CD14-positive monocyte (primary cell): ENCODE data around the gene THSD7B. TPM values are rescaled to one million over a fixed set of nuclear protein-coding genes. Genes with fewer than 3 reads are reported as not detected.

Experiments used
- DNase-seq, 3 donors: peaks; one replicate each; pipeline ENCODE4 v3.0.0-alpha.2; 2011 to 2022
- H2AFZ ChIP-seq: 2 replicates; pipeline ENCODE4 v1.6.0; 2012; ENCODE audit warnings: mild to moderate bottlenecking, low read depth, low read length, inconsistent platforms; ENCODE audit not compliant: insufficient read depth, poor library complexity, severe bottlenecking
- H3K27ac ChIP-seq, 2 donors: 1 replicate in 1 of 2; 2 replicates in 1 of 2; pipeline ENCODE4 v1.5.1; 2012 to 2013; ENCODE audit warnings: low read length in 2 of 2, control low read depth in 1 of 2, inconsistent platforms in 1 of 2, low read depth in 1 of 2, mild to moderate bottlenecking in 1 of 2
- H3K27me3 ChIP-seq, 2 donors: one replicate each; pipeline versions ENCODE4 v1.6.0 to v1.6.1; 2011 to 2013; ENCODE audit warnings: low read length in 2 of 2; ENCODE audit not compliant: control insufficient read depth in 2 of 2, insufficient read depth in 2 of 2
- H3K36me3 ChIP-seq, 2 donors: replicated peaks in 1 of 2; 1 replicate in 1 of 2; 2 replicates in 1 of 2; pipeline versions ENCODE4 v1.5.1 to v1.6.1; 2012 to 2013; ENCODE audit warnings: low read length in 2 of 2, control low read depth in 1 of 2, inconsistent platforms in 1 of 2, mild to moderate bottlenecking in 1 of 2; ENCODE audit not compliant: insufficient read depth in 2 of 2, control insufficient read depth in 1 of 2
- H3K4me1 ChIP-seq, 2 donors: 1 replicate in 1 of 2; 2 replicates in 1 of 2; pipeline versions ENCODE4 v1.5.1 to v1.6.1; 2012 to 2013; ENCODE audit warnings: low read length in 2 of 2, control low read depth in 1 of 2, inconsistent platforms in 1 of 2, mild to moderate bottlenecking in 1 of 2, moderate library complexity in 1 of 2; ENCODE audit not compliant: insufficient read depth in 2 of 2, control insufficient read depth in 1 of 2
- H3K4me2 ChIP-seq: replicated peaks from 2 replicates; pipeline ENCODE3; 2012; ENCODE audit warnings: low read length, moderate library complexity, mild to moderate bottlenecking; ENCODE audit not compliant: poor library complexity, severe bottlenecking; ENCODE audit errors: extremely low read depth
- H3K4me3 ChIP-seq, 3 experiments: fragments of 200-600 bp in 1 of 3; sonication (generic) in 1 of 3; replicated peaks in 1 of 3; 1 replicate in 2 of 3; 2 replicates in 1 of 3; pipeline ENCODE4 v1.5.1; 2011 to 2013; ENCODE audit warnings: low read length in 3 of 3, mild to moderate bottlenecking in 3 of 3, control low read depth in 2 of 3, low read depth in 2 of 3, inconsistent platforms in 1 of 3, moderate library complexity in 1 of 3
- H3K79me2 ChIP-seq: 2 replicates; pipeline ENCODE4 v1.6.0; 2012; ENCODE audit warnings: mild to moderate bottlenecking, control low read depth, inconsistent platforms, low read length, moderate library complexity; ENCODE audit not compliant: insufficient read depth
- H3K9ac ChIP-seq: 2 replicates; pipeline ENCODE4 v1.6.0; 2017; ENCODE audit warnings: low read length, mild to moderate bottlenecking; ENCODE audit not compliant: insufficient read depth, poor library complexity, severe bottlenecking
- H3K9me3 ChIP-seq, 2 donors: replicated peaks in 1 of 2; 1 replicate in 1 of 2; 2 replicates in 1 of 2; pipeline versions ENCODE4 v1.5.1 to v1.6.1; 2012 to 2013; ENCODE audit warnings: low read length in 2 of 2, control low read depth in 1 of 2; ENCODE audit not compliant: control insufficient read depth in 1 of 2, insufficient read depth in 1 of 2
- H4K20me1 ChIP-seq: 2 replicates; pipeline ENCODE4 v1.6.0; 2012; ENCODE audit warnings: mild to moderate bottlenecking, low read length, control low read depth, moderate library complexity; ENCODE audit not compliant: insufficient read depth
- H3K27ac Mint-ChIP-seq, 7 donors: one replicate each; pipeline ENCODE4 v1.8.0; 2020; ENCODE audit warnings: mild to moderate bottlenecking in 7 of 7, mixed read lengths in 7 of 7, moderate library complexity in 6 of 7, inconsistent platforms in 2 of 7
- H3K27me3 Mint-ChIP-seq, 3 donors: one replicate each; pipeline ENCODE4 v1.8.0; 2021 to 2022; ENCODE audit warnings: low read depth in 3 of 3, mild to moderate bottlenecking in 3 of 3, mixed read lengths in 3 of 3, moderate library complexity in 3 of 3, inconsistent platforms in 1 of 3
- H3K36me3 Mint-ChIP-seq, 2 donors: one replicate each; pipeline ENCODE4 v1.8.0; 2020; ENCODE audit warnings: mixed read lengths in 2 of 2, inconsistent platforms in 1 of 2, mild to moderate bottlenecking in 1 of 2
- H3K4me1 Mint-ChIP-seq: one replicate; pipeline ENCODE4 v1.8.0; 2020; ENCODE audit warnings: mild to moderate bottlenecking, mixed read lengths
- H3K4me3 Mint-ChIP-seq, 2 donors: one replicate each; pipeline ENCODE4 v1.8.0; 2020; ENCODE audit warnings: mild to moderate bottlenecking in 2 of 2, mixed read lengths in 2 of 2, moderate library complexity in 1 of 2
- H3K9me3 Mint-ChIP-seq, 7 donors: one replicate each; pipeline ENCODE4 v1.8.0; 2020 to 2022; ENCODE audit warnings: mixed read lengths in 7 of 7, mild to moderate bottlenecking in 6 of 7, moderate library complexity in 6 of 7, inconsistent platforms in 2 of 7
- CTCF ChIP-seq: fragments of 200-600 bp; IDR thresholded peaks from one replicate; pipeline ENCODE4 v1.8.0; 2022; ENCODE audit warnings: antibody characterized with exemption, mild to moderate bottlenecking
- WGBS: methylation state at CpG from one replicate; pipeline ENCODE4 v1.1.5; 2013; ENCODE audit warnings: missing lambda C conversion rate; ENCODE audit not compliant: insufficient coverage; 5-methylcytosine and 5-hydroxymethylcytosine counted together
- intact Hi-C, 2 donors: fragments of 100-400 bp; cut with micrococcal nuclease; formaldehyde crosslinking; loops; one replicate each; pipeline versions ENCODE4 v1.15.0 to v1.15.1; 2023
- polyA plus RNA-seq, 3 donors: library from polyadenylated mRNA; depleted of rRNA in 1 of 3; unstranded in 2 of 3; stranded (reverse) in 1 of 3; fragments of 300-500 nt in 2 of 3; fragments of >200 nt in 1 of 3; fragmentation: Illumina TruSeq in 2 of 3; gene quantifications; 1 replicate in 2 of 3; 2 replicates in 1 of 3; pipeline ENCODE4 v1.2.3, GENCODE V29; 2012 to 2021

The THSD7B gene
- polyA plus RNA-seq, 3 donors: not detected

DNA sequence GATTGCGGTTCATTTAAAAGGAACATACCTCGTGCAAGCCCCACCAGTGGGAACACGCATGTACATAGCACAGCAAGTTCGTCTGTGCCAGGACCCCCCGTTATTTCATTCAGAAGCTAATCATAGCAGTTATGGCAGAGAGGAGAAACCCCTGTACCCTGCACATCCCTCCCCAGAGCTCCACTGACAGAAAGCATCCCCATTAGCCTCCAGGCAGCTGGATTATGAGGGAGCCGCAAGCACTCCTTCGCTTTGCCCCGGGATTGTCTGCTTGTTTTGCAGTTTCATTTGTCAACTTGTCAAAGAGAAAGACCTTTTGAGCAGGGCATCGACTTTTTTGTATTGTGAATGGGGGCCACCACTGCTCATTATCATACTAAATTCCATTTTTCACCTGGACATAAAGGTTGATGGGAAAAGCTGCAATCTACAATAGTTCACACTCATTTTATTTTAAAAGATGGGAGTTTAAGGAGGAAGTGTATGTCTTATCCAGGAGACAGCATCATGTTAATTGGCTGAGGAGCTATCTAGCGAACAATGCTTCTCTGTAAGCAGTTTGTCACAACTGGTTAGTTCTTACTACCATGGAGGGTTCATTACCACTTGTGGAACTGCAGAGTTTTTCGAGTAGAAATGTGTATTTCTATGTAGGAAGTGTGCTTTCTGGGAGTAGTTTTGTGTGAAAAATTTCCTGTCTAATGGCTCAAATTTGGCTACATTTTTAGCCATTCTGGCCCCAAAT lies 255.3 kb downstream of the THSD7B start:
- H3K4me1 ChIP-seq: no peaks in the 10 kb centered on the region
- 82% methylated on average over 8 of the region's 11 CpGs for WGBS
- intact Hi-C loops: no loop called here

GRCh38 chr2:137021763-137022162 lies 256.4 kb downstream of the THSD7B start:
- no peaks in the 10 kb centered on the region for H3K27me3 ChIP-seq
- Mint-ChIP-seq H3K4me1 (no peaks in the 10 kb centered on the region), H3K27me3 (peaks cover 0 to 2% (median 0%) of the 10 kb centered on the region in 3 donors), H3K27ac (no peak overlapping the region), H3K9me3 (no peaks in the 10 kb centered on the region), H3K36me3 (no peaks in the 10 kb centered on the region), H3K4me3 (no peak overlapping the region)
- no peaks in the 10 kb centered on the region for H4K20me1 ChIP-seq
- no peaks in the 10 kb centered on the region for H3K9me3 ChIP-seq
- H3K9ac ChIP-seq: no peak overlapping the region
- no peak overlapping the region for H2AFZ ChIP-seq
- H3K4me1 ChIP-seq: no peaks in the 10 kb centered on the region
- H3K36me3 ChIP-seq: no peaks in the 10 kb centered on the region
- intact Hi-C loops: no loop called here
- DNase-seq: no peak
- TF ChIP-seq CTCF: no peak
- 40% methylated on average over 1 of the region's 3 CpGs for WGBS
- H3K79me2 ChIP-seq: no peaks in the 10 kb centered on the region
- H3K27ac ChIP-seq: no peak overlapping the region
- no peak overlapping the region for H3K4me3 ChIP-seq
- no peak overlapping the region for H3K4me2 ChIP-seq

More for the DNA sequence above, 255.3 kb downstream of the THSD7B start:
- Mint-ChIP-seq H3K4me3 (no peak overlapping the region), H3K36me3 (no peaks in the 10 kb centered on the region), H3K27me3 (peaks cover 0 to 2% (median 0%) of the 10 kb centered on the region in 3 donors), H3K9me3 (no peaks in the 10 kb centered on the region), H3K27ac (no peak overlapping the region), H3K4me1 (no peaks in the 10 kb centered on the region)
- H3K9ac ChIP-seq: no peak overlapping the region
- H3K36me3 ChIP-seq: no peaks in the 10 kb centered on the region
- no peaks in the 10 kb centered on the region for H3K27me3 ChIP-seq
- TF ChIP-seq CTCF: no peak
- H3K79me2 ChIP-seq: no peaks in the 10 kb centered on the region
- no peaks in the 10 kb centered on the region for H3K9me3 ChIP-seq
- H2AFZ ChIP-seq: no peak overlapping the region
- DNase-seq: no peak
- no peaks in the 10 kb centered on the region for H4K20me1 ChIP-seq
- H3K4me2 ChIP-seq: no peak overlapping the region
- no peak overlapping the region for H3K27ac ChIP-seq
- no peak overlapping the region for H3K4me3 ChIP-seq
